HG03108 (cell line): Measurements from ENCODE around the gene TMEM30B.

Source experiments
- ATAC-seq: cut with Tn5 transposase; IDR thresholded peaks from one replicate; pipeline ENCODE4 v1.9.1; 2021; ENCODE audit warnings: moderate library complexity; ENCODE audit not compliant: unreplicated experiment

Gene TMEM30B

GRCh38 chr14:61300209-61300608 is 19.1 kb upstream of the TMEM30B start:
- no peak for ATAC-seq

GRCh38 chr14:61298824-61299223 is 17.7 kb upstream of the TMEM30B start:
- ATAC-seq, result no peak

GRCh38 chr14:61297581-61297980 is 16.4 kb upstream of the TMEM30B start:
- ATAC-seq, result no peak

- ATAC-seq, result no peak
Measured at GRCh38 chr14:61296719-61297502, 15.8 kb upstream of the TMEM30B start.

GRCh38 chr14:61296151-61296550 is 15.0 kb upstream of the TMEM30B start:
- no peak for ATAC-seq

- no peak for ATAC-seq
Measured at GRCh38 chr14:61290701-61291100, 9.6 kb upstream of the TMEM30B start.

- ATAC-seq, result no peak
Measured at GRCh38 chr14:61288720-61289119, 7.6 kb upstream of the TMEM30B start.

GRCh38 chr14:61288228-61288627 is 7.1 kb upstream of the TMEM30B start:
- ATAC-seq, result no peak

- no peak for ATAC-seq
Measured at GRCh38 chr14:61287196-61287595, 6.1 kb upstream of the TMEM30B start.

- no peak for ATAC-seq
Measured at GRCh38 chr14:61285364-61285763, 4.2 kb upstream of the TMEM30B start.

GRCh38 chr14:61284001-61284400 is 2.9 kb upstream of the TMEM30B start:
- ATAC-seq, result no peak

- no peak for ATAC-seq
Measured at GRCh38 chr14:61282746-61283145, 1.6 kb upstream of the TMEM30B start.

GRCh38 chr14:61281948-61282275 is 774 bp upstream of the TMEM30B start:
- no peak for ATAC-seq

GRCh38 chr14:61280526-61281185 is 482 bp downstream of the TMEM30B start:
- no peak for ATAC-seq

- no peak for ATAC-seq
Measured at GRCh38 chr14:61280092-61280525, 1.0 kb downstream of the TMEM30B start.

- no peak for ATAC-seq
Measured at GRCh38 chr14:61279082-61279481, 2.1 kb downstream of the TMEM30B start.

GRCh38 chr14:61277784-61278183 is 3.4 kb downstream of the TMEM30B start:
- no peak for ATAC-seq

GRCh38 chr14:61277232-61277631 is 3.9 kb downstream of the TMEM30B start:
- ATAC-seq, result no peak

- ATAC-seq, result no peak
Measured at GRCh38 chr14:61271552-61271951, 9.6 kb downstream of the TMEM30B start.

GRCh38 chr14:61270714-61271113 is 10.4 kb downstream of the TMEM30B start:
- no peak for ATAC-seq

- no peak for ATAC-seq
Measured at GRCh38 chr14:61269321-61270083, 11.6 kb downstream of the TMEM30B start.

GRCh38 chr14:61268812-61269211 is 12.3 kb downstream of the TMEM30B start:
- no peak for ATAC-seq
